KOPT-K1 (cell line): Measurements from ENCODE around the gene DCAF5.
A peak's percentile ranks its signal among the peaks of the same experiment; 100 is the strongest.

ENCODE experiments used
- H3K27ac ChIP-seq: fragments of 200-600 bp; sonication (generic); 2 replicates; pipeline ENCODE4 v1.5.1; 2016; ENCODE audit warnings: antibody characterized with exemption, mild to moderate bottlenecking, low read depth, low read length; ENCODE audit not compliant: poor library complexity, severe bottlenecking
- H3K36me3 ChIP-seq: fragments of 200-600 bp; sonication (generic); 2 replicates; pipeline ENCODE4 v1.5.1; 2017; ENCODE audit warnings: antibody characterized with exemption, mild to moderate bottlenecking, low read length, moderate library complexity; ENCODE audit not compliant: insufficient read depth
- H3K9me3 ChIP-seq: fragments of 200-600 bp; sonication (generic); 2 replicates; pipeline ENCODE4 v1.5.1; 2017; ENCODE audit warnings: antibody characterized with exemption, low read length, mild to moderate bottlenecking; ENCODE audit not compliant: insufficient read depth, poor library complexity, severe bottlenecking

The DCAF5 gene

GRCh38 chr14:69153873-69154270 is 953 bp upstream of the DCAF5 start:
- H3K9me3 ChIP-seq = no peaks in the 10 kb centered on the region
- no peak overlapping the region for H3K27ac ChIP-seq
- peaks cover 12% of the 10 kb centered on the region for H3K36me3 ChIP-seq

GRCh38 chr14:69153152-69153872 is 393 bp upstream of the DCAF5 start:
- Histone ChIP-seq H3K36me3 (peaks cover 17% of the 10 kb centered on the region), H3K9me3 (no peaks in the 10 kb centered on the region), H3K27ac (peak overlapping the region; percentile 40)

- peaks cover 25% of the 10 kb centered on the region for H3K36me3 ChIP-seq
- H3K9me3 ChIP-seq = no peaks in the 10 kb centered on the region
- peak overlapping the region; percentile 89 for H3K27ac ChIP-seq
Observed at GRCh38 chr14:69152181-69152901, 578 bp downstream of the DCAF5 start.

GRCh38 chr14:69151458-69152180 is 1.3 kb downstream of the DCAF5 start:
- Histone ChIP-seq H3K36me3 (peaks cover 30% of the 10 kb centered on the region), H3K27ac (peak overlapping the region; percentile 89), H3K9me3 (no peaks in the 10 kb centered on the region)

GRCh38 chr14:69149461-69150244 is 3.3 kb downstream of the DCAF5 start:
- H3K36me3 ChIP-seq = peaks cover 38% of the 10 kb centered on the region
- no peaks in the 10 kb centered on the region for H3K9me3 ChIP-seq
- no peak overlapping the region for H3K27ac ChIP-seq

- H3K9me3 ChIP-seq = no peaks in the 10 kb centered on the region
- H3K27ac ChIP-seq = no peak overlapping the region
- H3K36me3 ChIP-seq = peaks cover 35% of the 10 kb centered on the region; the same call in 1 of the 2 replicates
Observed at GRCh38 chr14:69142101-69142500, 10.8 kb downstream of the DCAF5 start.

GRCh38 chr14:69141550-69141949 is 11.4 kb downstream of the DCAF5 start:
- Histone ChIP-seq H3K9me3 (no peaks in the 10 kb centered on the region), H3K27ac (no peak overlapping the region), H3K36me3 (peaks cover 33% of the 10 kb centered on the region; the same call in 1 of the 2 replicates)

GRCh38 chr14:69139743-69140142 is 13.2 kb downstream of the DCAF5 start:
- no peaks in the 10 kb centered on the region for H3K9me3 ChIP-seq
- no peak overlapping the region for H3K27ac ChIP-seq
- H3K36me3 ChIP-seq = peaks cover 25% of the 10 kb centered on the region; the same call in 1 of the 2 replicates

GRCh38 chr14:69137843-69138535 is 14.9 kb downstream of the DCAF5 start:
- Histone ChIP-seq H3K36me3 (peaks cover 25% of the 10 kb centered on the region; the same call in 1 of the 2 replicates), H3K9me3 (no peaks in the 10 kb centered on the region), H3K27ac (no peak overlapping the region)

GRCh38 chr14:69137416-69137815 is 15.5 kb downstream of the DCAF5 start:
- no peak overlapping the region for H3K27ac ChIP-seq
- H3K36me3 ChIP-seq = peaks cover 21% of the 10 kb centered on the region; the same call in 1 of the 2 replicates
- H3K9me3 ChIP-seq = no peaks in the 10 kb centered on the region

- H3K27ac ChIP-seq = no peak overlapping the region
- no peaks in the 10 kb centered on the region for H3K9me3 ChIP-seq
- H3K36me3 ChIP-seq = peaks cover 16% of the 10 kb centered on the region; the same call in 1 of the 2 replicates
Observed at GRCh38 chr14:69135133-69135532, 17.8 kb downstream of the DCAF5 start.

GRCh38 chr14:69133206-69134125 is 19.5 kb downstream of the DCAF5 start:
- Histone ChIP-seq H3K27ac (no peak overlapping the region), H3K36me3 (0 out of 2 replicates have a peak, but pooled peaks cover 7% of the 10 kb centered on the region), H3K9me3 (no peaks in the 10 kb centered on the region)

- H3K27ac ChIP-seq = no peak overlapping the region
- no peaks in the 10 kb centered on the region for H3K36me3 ChIP-seq
- no peaks in the 10 kb centered on the region for H3K9me3 ChIP-seq
Observed at GRCh38 chr14:69132513-69133181, 20.3 kb downstream of the DCAF5 start.
